ENCODE results near the gene FAM3B.

GRCh38 chr21:41371685-41372030 lies 55.1 kb downstream of the FAM3B start:
- TF ChIP-seq CTCF (IDR thresholded peaks at IDR 0.05) (no peak), ZFX (IDR thresholded peaks at IDR 0.05; ENCODE audit: borderline replicate concordance) (no peak)
